Inflammatory macrophage (primary cell): ENCODE results near the gene MAP4K1.
"Not testable (repeated sequence)": the region's sequence is repeated elsewhere in the genome, so short reads cannot be mapped to it uniquely, and the experiment has no call there.

ENCODE experiments used
- DNase-seq, 2 donors: peaks; one replicate each; pipeline ENCODE4 v3.0.0-alpha.2; 2020 to 2022

The MAP4K1 gene

DNA sequence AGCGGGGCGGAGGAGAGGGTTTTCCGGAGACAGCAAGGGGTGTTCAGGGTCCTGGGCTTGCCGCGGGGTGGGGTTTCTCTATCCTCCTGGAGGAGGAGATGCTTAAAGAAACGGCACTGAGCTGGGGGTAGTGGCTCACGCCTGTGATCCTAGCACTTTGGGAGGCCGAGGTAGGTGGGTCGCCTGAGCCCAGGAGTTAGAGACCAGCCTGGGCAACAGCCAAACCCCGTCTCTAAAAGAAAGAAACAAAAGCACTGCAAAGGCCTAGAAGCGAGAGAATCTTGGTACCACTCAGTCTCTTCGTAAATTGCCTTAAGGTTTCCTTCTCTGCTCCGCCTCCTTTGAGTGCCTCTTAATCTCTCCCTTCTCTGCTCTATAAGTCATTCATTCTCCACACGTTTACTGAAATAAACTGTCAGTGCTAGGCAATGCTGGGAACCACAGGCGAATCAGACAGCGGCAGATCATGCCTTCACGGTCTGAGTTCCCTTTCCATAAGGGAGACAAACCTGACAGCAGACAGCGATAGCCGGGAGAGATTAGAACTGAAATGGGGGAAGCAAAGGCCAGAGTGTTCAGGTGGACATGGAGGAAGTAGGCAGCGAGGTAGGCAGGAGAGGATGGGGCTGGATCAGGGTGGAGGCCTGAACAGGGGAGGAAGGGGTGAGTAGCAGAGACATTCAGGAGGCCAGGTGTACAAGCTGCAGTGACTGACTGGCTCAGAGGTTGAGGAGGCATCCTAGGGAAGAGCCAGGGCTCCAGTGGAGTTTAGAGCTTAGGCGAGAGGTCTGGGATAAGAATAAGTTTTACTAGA is 1.8 kb upstream of the MAP4K1 start:
- DNase-seq = peak in 1 of 2 donors; percentile 10

GRCh38 chr19:38618590-38619360 is 1.0 kb upstream of the MAP4K1 start, which contains the start of gene EIF3K:
Gene EIF3K (plus strand): TSS chr19:38619188. CDS start chr19:38619269, 81 bp downstream.
- peak; percentile 99 to 100 for DNase-seq

DNA sequence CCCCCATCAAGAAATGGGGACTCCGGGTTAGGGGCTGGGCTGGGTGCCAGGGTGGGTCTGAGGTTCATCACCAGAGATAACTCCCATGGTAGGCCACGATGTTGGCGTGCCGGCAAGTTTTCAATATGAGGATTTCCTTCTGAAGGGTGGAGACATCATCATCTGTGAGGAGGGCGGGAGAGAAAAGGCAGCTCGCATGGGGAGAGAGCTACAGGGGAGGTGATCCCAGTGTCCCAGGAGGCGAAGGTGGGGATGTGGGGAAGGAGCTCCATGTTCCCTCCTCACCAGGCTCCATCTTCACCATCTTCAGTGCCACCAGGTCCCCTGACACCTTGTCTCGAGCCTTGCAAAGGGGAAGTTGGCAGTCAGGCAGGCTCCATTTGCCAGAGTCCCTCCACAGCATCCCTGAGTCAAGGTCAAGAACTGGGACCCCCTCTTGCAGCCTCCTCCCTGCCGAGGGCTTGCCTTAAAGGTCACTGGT is 430 bp downstream of the MAP4K1 start:
- no peak for DNase-seq

DNA sequence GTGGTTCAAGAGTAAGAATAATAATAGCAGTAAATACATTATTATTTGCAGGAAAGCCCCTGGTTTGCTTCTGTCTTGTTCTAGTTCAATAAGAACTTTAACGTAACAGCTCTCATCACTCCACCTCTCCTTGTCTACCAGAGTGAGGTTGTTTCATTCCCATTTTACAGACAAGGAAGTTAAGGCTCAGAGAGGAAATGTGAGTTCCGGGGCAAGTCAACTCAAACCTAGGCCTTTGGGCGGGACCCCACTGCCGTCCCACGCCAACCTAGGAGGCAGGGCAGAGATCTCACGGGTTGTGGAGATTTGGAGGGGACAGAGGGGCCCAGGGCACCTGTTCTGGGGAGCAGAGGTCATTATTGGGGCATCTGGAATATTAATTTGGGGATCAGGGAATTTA is 1.5 kb downstream of the MAP4K1 start:
- DNase-seq = no peak

DNA sequence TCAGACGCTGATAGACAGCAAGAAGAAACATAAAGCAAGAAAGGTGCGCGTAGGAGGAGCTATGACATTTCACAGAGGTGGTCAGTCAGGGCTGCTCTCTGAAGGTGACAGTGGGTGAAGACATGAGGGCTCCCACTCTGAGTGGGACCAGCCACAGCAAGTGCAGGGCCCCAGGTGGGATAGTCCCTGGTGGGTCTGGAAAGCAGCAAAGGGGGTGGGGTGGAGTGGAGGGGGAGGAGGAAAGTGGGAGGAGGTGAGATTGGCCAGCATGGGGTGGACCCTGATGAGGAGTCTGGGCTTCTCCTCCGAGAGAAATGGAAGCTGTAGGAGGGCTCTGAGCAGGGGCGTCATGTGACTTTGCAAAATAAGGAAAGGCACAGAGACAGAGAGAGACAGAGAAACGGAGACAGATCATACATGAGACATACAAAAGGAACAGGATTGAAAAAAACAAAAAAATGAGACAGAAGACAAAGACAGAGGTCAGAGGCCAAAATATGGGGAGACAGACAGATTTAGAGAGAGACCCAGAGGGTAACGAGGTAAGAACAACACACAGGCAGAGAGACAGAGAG is 2.7 kb downstream of the MAP4K1 start:
- peak in 1 of 2 donors; percentile 29 for DNase-seq

- DNase-seq = no peak
These were observed 3.5 kb downstream of the MAP4K1 start for GRCh38 chr19:38614289-38614688.

- DNase-seq = no peak
These were observed 11.6 kb downstream of the MAP4K1 start for GRCh38 chr19:38606131-38606530.

DNA sequence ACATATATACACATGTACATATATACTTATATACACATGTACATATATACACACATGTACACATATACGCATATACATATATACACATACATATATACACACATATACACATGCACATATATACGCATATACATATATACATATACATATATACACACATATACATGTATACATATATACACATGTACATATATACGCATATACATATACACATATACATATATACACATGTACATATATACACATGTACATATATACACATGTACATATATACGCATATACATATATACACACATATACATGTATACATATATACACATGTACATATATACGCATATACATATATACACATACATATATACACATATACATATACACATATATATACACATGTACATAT is 14.9 kb downstream of the MAP4K1 start:
- not testable (repeated sequence) for DNase-seq

GRCh38 chr19:38599722-38600121 is 18.0 kb downstream of the MAP4K1 start:
- DNase-seq = no peak

DNA sequence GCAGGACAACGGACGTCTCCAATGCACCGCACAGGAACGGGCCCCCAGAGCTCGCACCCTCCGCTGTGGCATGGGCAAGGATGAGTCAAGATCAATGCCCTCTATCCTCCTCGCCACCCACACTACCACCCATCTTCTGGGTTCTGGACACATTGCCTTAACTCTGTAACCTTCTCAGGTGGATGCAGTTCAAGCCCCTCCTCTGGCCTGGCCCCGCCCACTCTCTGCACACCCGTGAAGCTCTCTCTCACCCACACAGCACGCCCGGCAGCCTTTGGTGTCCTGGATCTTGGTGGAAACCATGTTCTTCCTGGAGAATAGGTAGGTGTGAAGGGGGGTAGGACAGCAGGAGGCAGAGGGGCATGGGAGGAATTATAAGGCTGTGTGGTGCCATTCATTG is 20.7 kb downstream of the MAP4K1 start:
- DNase-seq = no peak

DNA sequence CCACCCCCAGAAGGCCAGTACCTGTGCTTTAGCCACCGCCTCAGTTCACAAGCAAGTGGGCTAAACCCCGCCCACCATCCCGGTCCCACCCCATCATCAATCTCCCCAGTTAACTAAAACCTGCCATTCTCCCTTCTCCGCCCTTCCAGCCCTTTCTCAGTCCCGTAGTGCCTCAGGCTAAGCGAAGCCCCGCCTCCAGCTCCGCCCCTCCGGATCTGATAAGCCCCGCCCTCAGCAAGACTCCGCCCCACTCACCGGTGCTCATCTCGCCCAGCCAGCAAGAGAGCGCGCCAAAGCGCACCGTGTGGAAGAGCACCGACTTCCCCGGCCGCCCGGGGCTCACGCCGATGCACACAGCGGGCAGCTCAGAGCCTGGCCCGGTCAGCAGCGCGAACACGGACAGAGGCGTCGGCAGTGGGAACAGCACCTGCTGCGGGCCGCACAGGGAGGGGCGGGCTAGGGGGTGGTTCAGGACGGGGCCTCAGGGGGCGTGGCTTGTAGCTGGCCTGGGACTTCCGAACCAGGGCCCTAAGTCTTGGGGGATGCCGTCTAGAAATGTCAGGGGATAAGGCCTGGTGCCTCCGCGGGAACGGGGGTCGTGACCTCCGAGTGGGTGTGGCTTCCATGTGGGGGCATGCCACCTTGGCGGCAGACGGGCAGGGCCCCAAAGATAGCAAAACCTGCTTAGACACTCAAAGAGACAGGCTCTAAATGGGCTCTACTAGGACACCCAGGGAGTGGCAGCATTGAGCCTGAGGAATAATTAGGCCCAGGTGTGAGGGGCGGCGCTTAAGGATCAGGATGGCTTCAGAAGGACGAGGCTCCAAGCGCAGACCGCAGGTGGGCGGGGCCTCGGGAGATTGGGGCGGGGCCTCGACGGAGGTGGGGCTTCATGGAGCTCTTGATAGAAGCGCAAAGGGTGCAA is 21.4 kb downstream of the MAP4K1 start:
- no peak for DNase-seq

GRCh38 chr19:38592940-38593339 is 24.8 kb downstream of the MAP4K1 start:
- no peak for DNase-seq

GRCh38 chr19:38588041-38588440 is 29.7 kb downstream of the MAP4K1 start:
- DNase-seq = no peak

- no peak for DNase-seq
These were observed 30.2 kb downstream of the MAP4K1 start for GRCh38 chr19:38587562-38587961.

DNA sequence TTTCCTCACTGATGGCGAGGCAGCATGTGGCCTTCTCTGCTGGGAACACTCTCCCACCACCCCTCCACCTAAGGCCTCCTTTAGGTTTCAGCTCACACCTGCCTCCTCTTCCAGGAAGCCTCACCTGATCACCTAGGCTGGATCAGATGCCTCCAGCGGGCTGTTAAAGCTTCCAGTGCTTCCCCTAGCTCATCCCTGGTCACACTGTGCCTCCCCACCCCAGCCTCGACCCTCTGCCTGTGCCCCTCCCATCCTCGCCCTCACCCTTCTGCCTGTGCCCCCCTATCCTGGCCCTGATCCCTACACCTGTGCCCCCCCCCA is 33.8 kb downstream of the MAP4K1 start:
- DNase-seq = no peak

DNA sequence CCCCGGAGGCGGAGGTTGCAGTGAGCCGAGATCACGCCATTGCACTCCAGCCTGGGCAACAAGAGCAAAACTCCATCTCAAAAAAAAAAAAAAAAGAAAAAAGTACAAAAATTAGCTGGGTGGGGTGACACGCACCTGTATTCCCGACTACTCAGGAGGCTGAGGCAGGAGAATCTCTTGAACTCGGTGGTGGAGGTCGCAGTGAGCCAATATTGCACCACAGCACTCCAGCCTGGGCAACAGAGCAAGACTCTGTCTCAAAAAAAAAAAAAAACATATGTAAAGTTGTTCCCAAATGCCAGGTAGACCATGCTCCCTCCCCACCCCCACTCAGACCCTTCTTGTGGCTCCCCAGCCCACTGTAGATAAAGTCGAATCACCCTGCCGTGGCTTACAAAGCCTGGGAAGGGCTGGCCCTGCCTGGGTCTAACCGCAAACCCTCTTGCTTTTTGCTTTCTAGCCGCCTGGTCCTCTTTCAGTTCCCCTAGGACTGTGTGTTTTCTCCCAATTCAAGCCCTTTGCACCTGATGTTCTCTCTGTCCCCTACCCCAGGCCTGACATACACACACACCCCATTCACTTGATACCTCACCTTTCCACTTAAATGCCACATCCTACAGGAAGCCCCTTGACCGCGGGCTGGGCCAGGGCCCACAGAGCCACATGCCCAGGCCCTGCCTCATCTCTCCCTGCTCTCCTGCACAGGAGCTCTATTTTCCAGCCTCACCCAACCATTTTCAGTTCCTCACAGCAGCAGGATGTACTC is 34.4 kb downstream of the MAP4K1 start:
- peak; percentile 7 to 15 for DNase-seq

- no peak for DNase-seq
These were observed 37.7 kb downstream of the MAP4K1 start for GRCh38 chr19:38580080-38580479.

DNA sequence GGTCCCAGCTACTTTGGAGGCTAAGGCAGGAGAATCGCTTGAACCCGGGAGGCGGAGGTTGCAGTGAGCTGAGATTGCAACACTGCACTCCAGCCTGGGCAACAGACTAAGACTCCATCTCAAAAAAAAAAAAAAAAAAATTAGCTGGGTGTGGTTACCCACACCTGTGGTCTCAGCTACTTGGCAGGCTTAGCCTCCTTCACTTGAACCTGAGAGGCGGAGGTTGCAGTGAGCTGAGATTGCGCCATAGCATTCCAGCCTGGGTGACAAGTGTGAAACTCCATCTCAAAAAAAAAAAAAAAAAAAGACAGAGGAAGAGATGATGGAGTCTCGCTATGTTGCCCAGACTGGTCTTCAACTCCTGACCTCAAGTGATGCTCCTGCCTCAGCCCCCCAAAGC is 38.4 kb downstream of the MAP4K1 start:
- not testable (repeated sequence) for DNase-seq

- DNase-seq = no peak
These were observed 39.9 kb downstream of the MAP4K1 start for GRCh38 chr19:38577826-38578225.

DNA sequence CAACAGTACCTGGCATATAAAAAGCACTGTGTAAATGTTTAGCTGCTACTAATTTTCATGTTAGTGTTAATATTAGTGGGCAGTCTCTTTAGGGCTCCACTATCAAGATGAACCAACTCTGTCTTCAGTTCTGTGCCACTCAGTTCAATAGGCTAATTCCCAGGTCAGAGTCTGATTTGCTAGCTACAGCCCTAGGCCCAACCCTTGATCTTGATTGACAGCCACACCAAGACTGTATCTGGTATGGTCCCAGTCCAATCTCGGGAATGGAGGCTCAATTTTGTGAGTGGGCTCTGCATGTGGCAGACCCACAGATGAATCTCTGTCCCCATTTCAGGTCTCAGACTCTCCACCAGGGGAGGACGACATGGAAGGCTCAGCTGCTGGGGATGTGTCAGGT is 46.1 kb downstream of the MAP4K1 start:
- DNase-seq = no peak

GRCh38 chr19:38569368-38569983 is 48.3 kb downstream of the MAP4K1 start:
- DNase-seq = no peak
